H1 (cell line): ENCODE results near the gene GYS2. TPM values are rescaled to one million over a fixed set of nuclear protein-coding genes. Genes with fewer than 3 reads are reported as not detected.

Experiments used
- CHD1 ChIP-seq: IDR thresholded peaks from 2 replicates; pipeline ENCODE4 v1.6.1; 2012; ENCODE audit warnings: low read depth, low read length, improper control_type of control experiment
- CHD7 ChIP-seq: fragments of 300-600 bp; sonication (generic); IDR thresholded peaks from 2 replicates; pipeline ENCODE4 v1.7.1; 2012; ENCODE audit warnings: low read length, moderate library complexity, mild to moderate bottlenecking, inconsistent platforms; ENCODE audit not compliant: insufficient replicate concordance
- EP300 ChIP-seq, 2 experiments: IDR thresholded peaks; 1 replicate in 1 of 2; 2 replicates in 1 of 2; pipeline ENCODE4 v1.6.1; 2011 to 2012; ENCODE audit warnings: low read depth in 2 of 2, low read length in 2 of 2, mild to moderate bottlenecking in 2 of 2, borderline replicate concordance in 1 of 2, inconsistent platforms in 1 of 2, moderate library complexity in 1 of 2
- POLR2A ChIP-seq, 2 experiments: IDR thresholded peaks; 1 replicate in 1 of 2; 2 replicates in 1 of 2; pipeline ENCODE4 v1.6.1; 2011; ENCODE audit warnings: low read depth in 2 of 2, low read length in 2 of 2, mild to moderate bottlenecking in 2 of 2; ENCODE audit errors: control extremely low read depth in 1 of 2
- POU5F1 ChIP-seq: IDR thresholded peaks from 2 replicates; pipeline ENCODE4 v1.6.1; 2011; ENCODE audit warnings: low read depth, mild to moderate bottlenecking, low read length, moderate library complexity
- polyA plus RNA-seq, 7 experiments: library from polyadenylated mRNA; depleted of rRNA in 3 of 7; stranded (reverse) in 5 of 7; unstranded in 2 of 7; fragments of >200 nt in 5 of 7; fragments of 200-250 nt in 2 of 7; gene quantifications; 1 replicate in 5 of 7; 2 replicates in 1 of 7; 4 replicates in 1 of 7; pipeline versions ENCODE4 v1.2.1 to v1.2.3, GENCODE V29; 2011 to 2013; ENCODE audit warnings: missing spikeins in 2 of 7, mixed read lengths in 2 of 7
- total RNA-seq: library from RNA; stranded (reverse); fragmentation: NEBNext Ultra II Directional; extraction: Animal tissue kit (Norgen Biotek cat#: 25700); gene quantifications from 2 replicates; pipeline ENCODE4 v1.2.1, GENCODE V29; 2021
- TF ChIP-seq, protein P1 (sequence below): IDR thresholded peaks from 2 replicates; pipeline ENCODE4 v1.6.1; 2011; ENCODE audit warnings: low read length, improper control_type of control experiment

The GYS2 gene
- total and polyA plus RNA-seq, 2 of the 8 experiments (the other 6 are each of a cell fraction or from before 2014, with no cell fraction given), result not detected

GRCh38 chr12:21523148-21523547 is 81.5 kb downstream of the GYS2 start (continued):
- TF ChIP-seq, protein P1, sequence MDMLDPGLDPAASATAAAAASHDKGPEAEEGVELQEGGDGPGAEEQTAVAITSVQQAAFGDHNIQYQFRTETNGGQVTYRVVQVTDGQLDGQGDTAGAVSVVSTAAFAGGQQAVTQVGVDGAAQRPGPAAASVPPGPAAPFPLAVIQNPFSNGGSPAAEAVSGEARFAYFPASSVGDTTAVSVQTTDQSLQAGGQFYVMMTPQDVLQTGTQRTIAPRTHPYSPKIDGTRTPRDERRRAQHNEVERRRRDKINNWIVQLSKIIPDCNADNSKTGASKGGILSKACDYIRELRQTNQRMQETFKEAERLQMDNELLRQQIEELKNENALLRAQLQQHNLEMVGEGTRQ, result no peak
- TF ChIP-seq EP300 (IDR thresholded peaks at IDR 0.05; ENCODE audit: borderline replicate concordance in 1 of 2, low read depth in 2 of 2, low read length in 2 of 2) (no peak), CHD1 (no peak), POLR2A (IDR thresholded peaks at IDR 0.05; ENCODE audit: control extremely low read depth in 1 of 2, low read depth in 2 of 2, low read length in 2 of 2) (no peak), POU5F1 (no peak), CHD7 (no peak)
